DOHH2 (cell line): ENCODE measurements around the gene TMEM44.

Experiments
- H3F3A ChIP-seq: fragments of 200-600 bp; sonication (generic), shearing (Covaris generic); 2 replicates; pipeline ENCODE4 v1.6.0; 2016; ENCODE audit warnings: antibody characterized with exemption, mild to moderate bottlenecking; ENCODE audit not compliant: control insufficient read depth, insufficient read depth
- H3K27ac ChIP-seq: fragments of 200-600 bp; sonication (generic); 2 replicates; pipeline ENCODE4 v1.5.1; 2014; ENCODE audit warnings: low read depth, mild to moderate bottlenecking, low read length, moderate library complexity
- H3K27me3 ChIP-seq: fragments of 200-600 bp; sonication (generic); 2 replicates; pipeline ENCODE4 v1.6.1; 2014; ENCODE audit warnings: mild to moderate bottlenecking, low read length, mixed read lengths; ENCODE audit not compliant: control insufficient read depth
- H3K36me3 ChIP-seq: fragments of 200-600 bp; sonication (generic); 2 replicates; pipeline ENCODE4 v1.6.1; 2014; ENCODE audit warnings: mild to moderate bottlenecking, low read length, moderate library complexity, mixed read lengths; ENCODE audit not compliant: control insufficient read depth
- H3K4me1 ChIP-seq: fragments of 200-600 bp; sonication (generic); 2 replicates; pipeline ENCODE4 v1.6.1; 2014; ENCODE audit warnings: mild to moderate bottlenecking, low read length, mixed read lengths; ENCODE audit not compliant: control insufficient read depth
- H3K4me2 ChIP-seq: fragments of 200-600 bp; sonication (generic); 2 replicates; pipeline ENCODE4 v1.6.0; 2014; ENCODE audit warnings: mild to moderate bottlenecking, low read length, moderate library complexity
- H3K4me3 ChIP-seq: fragments of 200-600 bp; sonication (generic); 2 replicates; pipeline ENCODE4 v1.5.1; 2014; ENCODE audit warnings: mild to moderate bottlenecking, low read length, mixed read lengths
- H3K79me2 ChIP-seq: fragments of 200-600 bp; sonication (generic); 2 replicates; pipeline ENCODE4 v1.6.1; 2014; ENCODE audit warnings: mild to moderate bottlenecking, low read length, mixed read lengths; ENCODE audit not compliant: control insufficient read depth
- H3K9me2 ChIP-seq: fragments of 200-600 bp; sonication (generic); replicated peaks from 2 replicates; pipeline ENCODE4 v1.6.1; 2014; ENCODE audit warnings: mild to moderate bottlenecking, low read length, mixed read lengths; ENCODE audit not compliant: control insufficient read depth
- H3K9me3 ChIP-seq: fragments of 200-600 bp; sonication (generic); 2 replicates; pipeline ENCODE4 v1.6.1; 2014; ENCODE audit warnings: antibody characterized with exemption, low read length, mixed read lengths; ENCODE audit not compliant: control insufficient read depth, insufficient read depth
- H4K20me1 ChIP-seq: fragments of 200-600 bp; sonication (generic); 2 replicates; pipeline ENCODE4 v1.6.0; 2014; ENCODE audit warnings: low read depth, mild to moderate bottlenecking, antibody characterized with exemption, low read length, moderate library complexity; ENCODE audit not compliant: control insufficient read depth, insufficient read depth
- CTCF ChIP-seq: fragments of 200-600 bp; sonication (generic); IDR thresholded peaks from one replicate; pipeline ENCODE4 v1.5.1; 2014; ENCODE audit warnings: antibody characterized with exemption, mild to moderate bottlenecking, low read depth, low read length; ENCODE audit not compliant: poor library complexity, severe bottlenecking
- EZH2phosphoT487 ChIP-seq: fragments of 200-600 bp; sonication (generic); IDR thresholded peaks from 2 replicates; pipeline ENCODE4 v1.6.1; 2017; ENCODE audit warnings: borderline replicate concordance, mild to moderate bottlenecking, antibody characterized with exemption, low read length, moderate library complexity, mixed read lengths

The TMEM44 gene

GRCh38 chr3:194638991-194639605, 5.9 kb upstream of the TMEM44 start:
- Histone ChIP-seq H3K9me2 (no peaks in the 10 kb centered on the region), H3K4me2 (no peak overlapping the region)

GRCh38 chr3:194637541-194638400, 4.6 kb upstream of the TMEM44 start:
- H4K20me1 ChIP-seq, result no peaks in the 10 kb centered on the region

More at GRCh38 chr3:194638991-194639605, 5.9 kb upstream of the TMEM44 start:
- Histone ChIP-seq H3K27me3 (no peaks in the 10 kb centered on the region), H3K36me3 (peaks cover 41% of the 10 kb centered on the region), H3K4me3 (no peak overlapping the region), H4K20me1 (no peaks in the 10 kb centered on the region), H3K9me3 (no peaks in the 10 kb centered on the region), H3K79me2 (no peaks in the 10 kb centered on the region), H3F3A (no peaks in the 10 kb centered on the region), H3K4me1 (no peaks in the 10 kb centered on the region), H3K27ac (no peak overlapping the region)
- TF ChIP-seq EZH2phosphoT487 (no peak), CTCF (no peak)

GRCh38 chr3:194637066-194637465, 3.8 kb upstream of the TMEM44 start:
- H3K4me1 ChIP-seq, result peaks cover 10% of the 10 kb centered on the region; the same call in 1 of the 2 replicates
- H3K4me3 ChIP-seq, result no peak overlapping the region
- H3K27me3 ChIP-seq, result no peaks in the 10 kb centered on the region
- H3K79me2 ChIP-seq, result no peaks in the 10 kb centered on the region; the same call in 1 of the 2 replicates
- no peaks in the 10 kb centered on the region for H3K9me3 ChIP-seq
- H3K9me2 ChIP-seq, result no peaks in the 10 kb centered on the region
- no peak overlapping the region for H3K4me2 ChIP-seq
- TF ChIP-seq EZH2phosphoT487 (no peak), CTCF (no peak)
- no peak overlapping the region for H3K27ac ChIP-seq
- H3K36me3 ChIP-seq, result peaks cover 23% of the 10 kb centered on the region
- H3F3A ChIP-seq, result no peaks in the 10 kb centered on the region
- H4K20me1 ChIP-seq, result no peaks in the 10 kb centered on the region

More at GRCh38 chr3:194637541-194638400, 4.6 kb upstream of the TMEM44 start:
- no peak overlapping the region for H3K4me2 ChIP-seq
- H3K9me2 ChIP-seq, result no peaks in the 10 kb centered on the region
- no peaks in the 10 kb centered on the region for H3K27me3 ChIP-seq
- H3K4me3 ChIP-seq, result no peak overlapping the region
- no peaks in the 10 kb centered on the region for H3F3A ChIP-seq
- peaks cover 30% of the 10 kb centered on the region for H3K36me3 ChIP-seq
- no peak for TF ChIP-seq EZH2phosphoT487
- no peak for TF ChIP-seq CTCF
- no peak overlapping the region for H3K27ac ChIP-seq
- H3K9me3 ChIP-seq, result no peaks in the 10 kb centered on the region
- H3K4me1 ChIP-seq, result peaks cover 4% of the 10 kb centered on the region; the same call in 1 of the 2 replicates
- H3K79me2 ChIP-seq, result no peaks in the 10 kb centered on the region
